GM18520 (cell line): ENCODE measurements around the gene HK1.

Source experiments
- ATAC-seq: cut with Tn5 transposase; IDR thresholded peaks from one replicate; pipeline ENCODE4 v1.9.1; 2021; ENCODE audit not compliant: unreplicated experiment

HK1 gene

GRCh38 chr10:69402386-69402785 lies 124.1 kb downstream of the HK1 start:
- ATAC-seq, result no peak

GRCh38 chr10:69403066-69403465 lies 124.8 kb downstream of the HK1 start:
- no peak for ATAC-seq

GRCh38 chr10:69403519-69403918 lies 125.2 kb downstream of the HK1 start:
- ATAC-seq, result no peak

GRCh38 chr10:69404786-69405185 lies 126.5 kb downstream of the HK1 start:
- ATAC-seq, result no peak

- no peak for ATAC-seq
Measured at GRCh38 chr10:69405221-69405620, 126.9 kb downstream of the HK1 start.

GRCh38 chr10:69406302-69406811 lies 128.1 kb downstream of the HK1 start:
- ATAC-seq, result no peak

- no peak for ATAC-seq
Measured at GRCh38 chr10:69406816-69407580, 128.7 kb downstream of the HK1 start.

- no peak for ATAC-seq
Measured at GRCh38 chr10:69407621-69408301, 129.5 kb downstream of the HK1 start.

GRCh38 chr10:69408318-69409175 lies 130.3 kb downstream of the HK1 start:
- peak; percentile 92 for ATAC-seq

- no peak for ATAC-seq
Measured at GRCh38 chr10:69409176-69409495, 130.8 kb downstream of the HK1 start.

GRCh38 chr10:69409968-69410367 lies 131.7 kb downstream of the HK1 start:
- peak; percentile 25 for ATAC-seq

GRCh38 chr10:69410487-69410886 lies 132.2 kb downstream of the HK1 start:
- no peak for ATAC-seq

GRCh38 chr10:69411476-69411875 lies 133.2 kb downstream of the HK1 start:
- ATAC-seq, result no peak

GRCh38 chr10:69412232-69412790 lies 134.0 kb downstream of the HK1 start:
- no peak for ATAC-seq

- ATAC-seq, result no peak
Measured at GRCh38 chr10:69413221-69413865, 135.0 kb downstream of the HK1 start.

GRCh38 chr10:69414036-69415018 lies 136.0 kb downstream of the HK1 start:
- no peak for ATAC-seq

GRCh38 chr10:69415049-69415448 lies 136.8 kb downstream of the HK1 start:
- ATAC-seq, result no peak

- ATAC-seq, result no peak
Measured at GRCh38 chr10:69415951-69416350, 137.7 kb downstream of the HK1 start.

- no peak for ATAC-seq
Measured at GRCh38 chr10:69416695-69417094, 138.4 kb downstream of the HK1 start, which contains the start of gene TACR2. TACR2 (minus strand) TSS chr10:69416918; CDS start chr10:69416323, 595 bp downstream.
